COLO668 (cell line): Measurements from ENCODE around the gene ARHGAP15.

Source experiments
- DNase-seq: peaks from one replicate; lab custom pipeline; 2025; ENCODE audit not compliant: unreplicated experiment; lab: John Stamatoyannopoulos, UW

The ARHGAP15 gene

GRCh38 chr2:143477714-143478443 is 348.7 kb downstream of the ARHGAP15 start:
- DNase-seq, result no peak

- no peak for DNase-seq
Measured at GRCh38 chr2:143480086-143480485, 350.9 kb downstream of the ARHGAP15 start.

- no peak for DNase-seq
Measured at GRCh38 chr2:143480601-143481236, 351.5 kb downstream of the ARHGAP15 start.

- DNase-seq, result no peak
Measured at GRCh38 chr2:143481237-143481623, 352.0 kb downstream of the ARHGAP15 start.

GRCh38 chr2:143481733-143482132 is 352.5 kb downstream of the ARHGAP15 start:
- DNase-seq, result no peak

GRCh38 chr2:143482316-143482715 is 353.1 kb downstream of the ARHGAP15 start:
- DNase-seq, result no peak

- no peak for DNase-seq
Measured at GRCh38 chr2:143482771-143483170, 353.6 kb downstream of the ARHGAP15 start.

- DNase-seq, result no peak
Measured at GRCh38 chr2:143486976-143487375, 357.8 kb downstream of the ARHGAP15 start.

- no peak for DNase-seq
Measured at GRCh38 chr2:143489145-143489544, 359.9 kb downstream of the ARHGAP15 start.

GRCh38 chr2:143491131-143491530 is 361.9 kb downstream of the ARHGAP15 start:
- no peak for DNase-seq

GRCh38 chr2:143493339-143493738 is 364.1 kb downstream of the ARHGAP15 start:
- DNase-seq, result no peak

- DNase-seq, result no peak
Measured at GRCh38 chr2:143497726-143498125, 368.5 kb downstream of the ARHGAP15 start.

- DNase-seq, result no peak
Measured at GRCh38 chr2:143498496-143498895, 369.3 kb downstream of the ARHGAP15 start.

GRCh38 chr2:143499061-143499460 is 369.8 kb downstream of the ARHGAP15 start:
- no peak for DNase-seq

GRCh38 chr2:143501106-143501676 is 372.0 kb downstream of the ARHGAP15 start:
- no peak for DNase-seq

GRCh38 chr2:143503280-143503679 is 374.1 kb downstream of the ARHGAP15 start:
- no peak for DNase-seq

- no peak for DNase-seq
Measured at GRCh38 chr2:143504397-143504796, 375.2 kb downstream of the ARHGAP15 start.

- DNase-seq, result no peak
Measured at GRCh38 chr2:143505542-143505941, 376.3 kb downstream of the ARHGAP15 start.

- peak; percentile 6 for DNase-seq
Measured at GRCh38 chr2:143513081-143513480, 383.9 kb downstream of the ARHGAP15 start.

GRCh38 chr2:143514413-143514812 is 385.2 kb downstream of the ARHGAP15 start:
- DNase-seq, result no peak

- DNase-seq, result no peak
Measured at GRCh38 chr2:143515318-143515717, 386.1 kb downstream of the ARHGAP15 start.

- no peak for DNase-seq
Measured at GRCh38 chr2:143519521-143519920, 390.3 kb downstream of the ARHGAP15 start.
